ENCODE measurements around the gene CILP2. TPM values are rescaled to one million over a fixed set of nuclear protein-coding genes. Genes with fewer than 3 reads are reported as not detected.

The CILP2 gene
- total and polyA plus RNA-seq, 9 donors = 1.3 to 52.6 (median 7.0) TPM

GRCh38 chr19:19517235-19517619 lies 20.8 kb upstream of the CILP2 start:
- Histone ChIP-seq H3K36me3 (ENCODE audit: control insufficient read depth, insufficient read depth, low read length) (peaks cover 19% of the 10 kb centered on the region), H3K9me3 (replicated peaks; ENCODE audit: control insufficient read depth, low read depth, low read length) (peaks cover 9% of the 10 kb centered on the region), H3K27ac (ENCODE audit: low read length) (no peak overlapping the region), H3K4me3 (ENCODE audit: low read length) (peak overlapping the region; percentile 83), H3K27me3 (ENCODE audit: control insufficient read depth, insufficient read depth, low read length) (peaks cover 9% of the 10 kb centered on the region), H3K4me1 (ENCODE audit: control insufficient read depth, insufficient read depth, low read length) (peaks cover 26% of the 10 kb centered on the region)
- no peak for DNase-seq
- no CpG with 5 or more reads among the region's 10 CpGs for WGBS (ENCODE audit: insufficient coverage)

DNA sequence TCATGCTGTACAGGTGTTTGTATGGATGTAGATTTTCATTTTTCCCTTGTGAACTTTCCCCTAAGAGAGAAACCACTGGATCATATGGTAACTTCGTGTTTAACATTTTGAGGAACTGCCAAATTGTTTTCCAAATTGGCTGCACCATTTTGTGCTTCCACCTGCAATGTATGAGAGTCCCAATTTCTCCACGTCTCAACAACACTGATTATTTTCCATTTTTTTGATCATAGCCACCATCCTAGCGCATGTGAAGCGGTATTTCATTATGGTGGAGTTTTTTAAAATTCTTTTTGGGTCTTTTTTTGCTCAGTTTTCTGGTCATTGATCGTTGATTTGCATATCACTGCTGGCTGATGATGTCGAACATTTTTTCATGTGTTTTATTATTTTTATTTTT lies 17.1 kb upstream of the CILP2 start:
- Histone ChIP-seq H3K27me3 (ENCODE audit: control insufficient read depth, insufficient read depth, low read length) (no peaks in the 10 kb centered on the region), H3K36me3 (ENCODE audit: control insufficient read depth, insufficient read depth, low read length) (peaks cover 32% of the 10 kb centered on the region), H3K4me3 (ENCODE audit: low read length) (no peak overlapping the region), H3K27ac (ENCODE audit: low read length) (no peak overlapping the region), H3K4me1 (ENCODE audit: control insufficient read depth, insufficient read depth, low read length) (peaks cover 9% of the 10 kb centered on the region), H3K9me3 (replicated peaks; ENCODE audit: control insufficient read depth, low read depth, low read length) (peaks cover 3% of the 10 kb centered on the region)
- WGBS (ENCODE audit: insufficient coverage) = 80% methylated on average over 1 of the region's 6 CpGs
- DNase-seq = no peak

GRCh38 chr19:19523177-19523576 lies 14.9 kb upstream of the CILP2 start:
- WGBS (ENCODE audit: insufficient coverage) = 90% methylated on average over 2 of the region's 3 CpGs
- Histone ChIP-seq H3K4me1 (ENCODE audit: control insufficient read depth, insufficient read depth, low read length) (no peaks in the 10 kb centered on the region), H3K27ac (ENCODE audit: low read length) (no peak overlapping the region), H3K9me3 (replicated peaks; ENCODE audit: control insufficient read depth, low read depth, low read length) (peaks cover 3% of the 10 kb centered on the region), H3K36me3 (ENCODE audit: control insufficient read depth, insufficient read depth, low read length) (peaks cover 48% of the 10 kb centered on the region), H3K4me3 (ENCODE audit: low read length) (no peak overlapping the region), H3K27me3 (ENCODE audit: control insufficient read depth, insufficient read depth, low read length) (no peaks in the 10 kb centered on the region)
- DNase-seq = no peak

GRCh38 chr19:19524053-19524452 lies 14.0 kb upstream of the CILP2 start:
- no peak overlapping the region for H3K4me3 ChIP-seq (ENCODE audit: low read length)
- 94% methylated on average over 3 of the region's 7 CpGs for WGBS (ENCODE audit: insufficient coverage)
- peaks cover 51% of the 10 kb centered on the region for H3K36me3 ChIP-seq (ENCODE audit: control insufficient read depth, insufficient read depth, low read length)
- no peak overlapping the region for H3K27ac ChIP-seq (ENCODE audit: low read length)
- no peak for DNase-seq
- no peaks in the 10 kb centered on the region for H3K27me3 ChIP-seq (ENCODE audit: control insufficient read depth, insufficient read depth, low read length)
- H3K4me1 ChIP-seq (ENCODE audit: control insufficient read depth, insufficient read depth, low read length) = no peaks in the 10 kb centered on the region
- H3K9me3 ChIP-seq (replicated peaks; ENCODE audit: control insufficient read depth, low read depth, low read length) = peaks cover 3% of the 10 kb centered on the region

DNA sequence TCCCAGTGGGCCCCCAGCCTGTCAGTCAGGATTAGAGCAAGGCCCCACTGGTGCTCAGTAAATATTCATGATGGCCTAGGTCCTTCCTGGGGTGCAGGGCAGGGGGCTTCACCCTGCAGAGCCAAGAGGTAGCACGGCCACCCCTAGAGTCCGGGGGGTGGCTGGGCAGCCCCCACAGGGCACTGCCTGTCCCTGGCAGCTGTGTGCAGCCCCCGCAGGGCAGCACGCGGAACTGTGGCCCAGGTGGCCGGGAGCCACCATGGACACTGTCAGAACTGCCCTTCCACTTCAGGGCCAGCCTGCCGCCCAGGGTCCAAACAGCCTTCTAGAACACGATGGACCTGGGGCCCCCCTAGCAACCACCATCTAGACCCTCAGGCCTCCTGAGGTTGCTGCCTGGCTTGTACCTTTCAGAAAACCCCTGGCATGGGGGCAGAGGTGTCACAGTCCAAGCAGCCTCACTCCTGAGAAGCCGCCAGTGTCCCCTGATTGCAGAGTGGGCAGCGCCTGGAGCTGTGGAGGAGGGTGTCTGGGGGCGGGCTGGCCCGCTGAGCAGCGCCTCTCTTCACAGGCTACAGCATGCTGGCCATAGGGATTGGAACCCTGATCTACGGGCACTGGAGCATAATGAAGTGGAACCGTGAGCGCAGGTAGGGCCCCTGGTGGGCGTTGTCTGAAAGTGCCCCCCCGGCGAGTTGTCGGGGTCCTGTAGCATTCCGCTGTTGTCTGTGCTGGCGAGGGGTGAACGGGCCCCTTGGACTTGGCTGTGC lies 12.3 kb upstream of the CILP2 start:
- H3K36me3 ChIP-seq (ENCODE audit: control insufficient read depth, insufficient read depth, low read length) = peaks cover 48% of the 10 kb centered on the region
- no peak for DNase-seq
- peaks cover 3% of the 10 kb centered on the region for H3K9me3 ChIP-seq (replicated peaks; ENCODE audit: control insufficient read depth, low read depth, low read length)
- WGBS (ENCODE audit: insufficient coverage) = 83% methylated on average over 21 of the region's 23 CpGs
- no peak overlapping the region for H3K4me3 ChIP-seq (ENCODE audit: low read length)
- H3K4me1 ChIP-seq (ENCODE audit: control insufficient read depth, insufficient read depth, low read length) = no peaks in the 10 kb centered on the region
- H3K27ac ChIP-seq (ENCODE audit: low read length) = no peak overlapping the region
- H3K27me3 ChIP-seq (ENCODE audit: control insufficient read depth, insufficient read depth, low read length) = no peaks in the 10 kb centered on the region

DNA sequence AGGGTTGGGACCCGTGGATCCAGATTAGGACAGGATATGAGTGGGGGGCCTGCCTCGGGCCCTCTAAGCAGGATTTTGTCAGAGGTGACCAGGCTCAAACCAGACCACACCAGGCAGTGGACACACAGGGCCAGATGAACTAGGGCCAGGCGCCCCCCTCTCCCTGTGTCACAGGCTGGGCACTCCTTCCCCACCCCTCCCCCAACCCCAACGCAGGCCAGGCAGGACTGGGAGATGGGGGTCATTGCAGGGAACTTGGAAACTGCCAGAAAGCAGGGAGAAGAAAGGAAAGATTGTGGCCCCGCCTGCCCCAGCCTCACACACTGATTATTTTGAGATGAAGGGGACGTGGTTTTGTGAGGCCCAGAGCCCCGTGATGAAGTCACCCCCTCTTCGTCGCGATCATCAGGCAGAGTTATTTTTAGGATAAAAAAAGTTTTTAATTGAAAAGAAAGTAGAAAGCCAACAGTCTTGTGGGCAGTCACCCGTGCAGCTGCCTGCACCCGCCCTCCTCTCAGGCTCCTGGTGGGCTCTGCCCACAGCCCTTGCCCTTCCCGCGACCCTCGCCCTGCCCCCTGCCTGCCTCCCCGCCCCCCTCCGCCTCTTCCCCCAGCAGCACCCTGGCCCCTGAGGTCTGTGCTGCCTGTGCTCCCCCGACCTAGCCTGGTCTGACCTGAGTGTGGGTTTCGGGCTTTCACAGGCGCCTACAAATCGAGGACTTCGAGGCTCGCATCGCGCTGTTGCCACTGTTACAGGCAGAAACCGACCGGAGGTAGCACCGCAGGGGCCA lies 11.3 kb upstream of the CILP2 start:
- 82% methylated on average over 19 of the region's 28 CpGs for WGBS (ENCODE audit: insufficient coverage)
- Histone ChIP-seq H3K9me3 (replicated peaks; ENCODE audit: control insufficient read depth, low read depth, low read length) (no peaks in the 10 kb centered on the region), H3K4me1 (ENCODE audit: control insufficient read depth, insufficient read depth, low read length) (no peaks in the 10 kb centered on the region), H3K36me3 (ENCODE audit: control insufficient read depth, insufficient read depth, low read length) (peaks cover 49% of the 10 kb centered on the region), H3K27me3 (ENCODE audit: control insufficient read depth, insufficient read depth, low read length) (no peaks in the 10 kb centered on the region), H3K4me3 (ENCODE audit: low read length) (no peak overlapping the region), H3K27ac (ENCODE audit: low read length) (no peak overlapping the region)
- no peak for DNase-seq

DNA sequence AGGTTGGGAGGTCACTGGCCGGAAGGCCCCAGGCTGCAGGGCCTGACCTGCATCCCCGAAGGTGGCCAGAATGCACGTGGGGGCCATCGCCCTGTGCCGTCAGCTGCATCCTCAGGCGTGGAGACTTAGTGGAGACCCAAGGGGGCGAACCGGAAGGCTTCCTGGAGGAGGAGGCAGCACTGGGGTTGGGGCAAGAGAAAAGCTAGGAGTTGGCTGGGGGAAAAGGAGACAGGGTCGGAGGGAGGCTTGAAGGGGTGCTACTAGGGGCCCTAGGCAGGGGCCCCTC lies 10.8 kb upstream of the CILP2 start:
- Histone ChIP-seq H3K27ac (ENCODE audit: low read length) (no peak overlapping the region), H3K9me3 (replicated peaks; ENCODE audit: control insufficient read depth, low read depth, low read length) (no peaks in the 10 kb centered on the region), H3K4me3 (ENCODE audit: low read length) (no peak overlapping the region), H3K36me3 (ENCODE audit: control insufficient read depth, insufficient read depth, low read length) (peaks cover 49% of the 10 kb centered on the region), H3K27me3 (ENCODE audit: control insufficient read depth, insufficient read depth, low read length) (no peaks in the 10 kb centered on the region), H3K4me1 (ENCODE audit: control insufficient read depth, insufficient read depth, low read length) (peaks cover 3% of the 10 kb centered on the region)
- DNase-seq = no peak
- WGBS (ENCODE audit: insufficient coverage) = 95% methylated on average over 9 of the region's 9 CpGs

- no peak overlapping the region for H3K4me3 ChIP-seq (ENCODE audit: low read length)
- H3K4me1 ChIP-seq (ENCODE audit: control insufficient read depth, insufficient read depth, low read length) = peaks cover 6% of the 10 kb centered on the region
- no peak overlapping the region for H3K27ac ChIP-seq (ENCODE audit: low read length)
- H3K27me3 ChIP-seq (ENCODE audit: control insufficient read depth, insufficient read depth, low read length) = no peaks in the 10 kb centered on the region
- 86% methylated on average over 11 of the region's 27 CpGs for WGBS (ENCODE audit: insufficient coverage)
- H3K36me3 ChIP-seq (ENCODE audit: control insufficient read depth, insufficient read depth, low read length) = peaks cover 48% of the 10 kb centered on the region
- no peak for DNase-seq
- no peaks in the 10 kb centered on the region for H3K9me3 ChIP-seq (replicated peaks; ENCODE audit: control insufficient read depth, low read depth, low read length)
Measured at GRCh38 chr19:19527674-19528625, 10.1 kb upstream of the CILP2 start.

GRCh38 chr19:19528721-19529490 lies 9.2 kb upstream of the CILP2 start, which contains the start of gene YJEFN3:
YJEFN3 (plus strand) TSS chr19:19528911; CDS start chr19:19528933, 22 bp downstream.
- no peak for DNase-seq
- Histone ChIP-seq H3K9me3 (replicated peaks; ENCODE audit: control insufficient read depth, low read depth, low read length) (no peaks in the 10 kb centered on the region), H3K4me1 (ENCODE audit: control insufficient read depth, insufficient read depth, low read length) (peaks cover 6% of the 10 kb centered on the region), H3K27ac (ENCODE audit: low read length) (no peak within 1 kb of the TSS), H3K4me3 (ENCODE audit: low read length) (no peak within 1 kb of the TSS), H3K27me3 (ENCODE audit: control insufficient read depth, insufficient read depth, low read length) (no peaks in the 10 kb centered on the region), H3K36me3 (ENCODE audit: control insufficient read depth, insufficient read depth, low read length) (peaks cover 44% of the 10 kb centered on the region)
- 5% methylated on average over 38 of the region's 50 CpGs for WGBS (ENCODE audit: insufficient coverage)
